K562 (cell line): ENCODE measurements around the gene GABRE. TPM values are rescaled to one million over a fixed set of nuclear protein-coding genes. Genes with fewer than 3 reads are reported as not detected.

ENCODE experiments used
- ATAC-seq: fragments of 200-7000 bp; cut with Tn5 transposase; 3 replicates; pipeline ENCODE4 v1.9.1; 2020; ENCODE audit warnings: moderate library complexity
- BruUV-seq: library from RNA; stranded (reverse); fragments of 400-500 nt; replicated peaks from 2 replicates; lab custom pipeline; 2021; lab: Mats Ljungman, UMichigan
- CTCF ChIA-PET: fragments of 300-600 bp; formaldehyde crosslinking; extraction: SDS; loops from one replicate; lab custom pipeline; 2021; ENCODE audit warnings: low intra/inter-chr PET ratio; lab: Yijun Ruan, JAX
- POLR2A ChIA-PET: fragments of 300-600, 350-650 bp; sonication (Branson Sonifier 250); formaldehyde crosslinking; extraction: SDS; loops from one replicate; lab custom pipeline; 2021; ENCODE audit warnings: antibody characterized with exemption, inconsistent platforms; lab: Yijun Ruan, JAX
- DNase-seq, 4 experiments: peaks; one replicate each; pipeline versions ENCODE4 v3.0.0 to v3.0.0-alpha.2; 2011 to 2018; ENCODE audit warnings: low spot score in 3 of 4, mixed read lengths in 3 of 4; ENCODE audit errors: extremely low read depth in 1 of 4
- FAIRE-seq: peaks from 2 replicates; lab custom pipeline; 2011; peaks lifted over from hg19 to GRCh38; lab: Jason Lieb, UNC
- H2AFZ ChIP-seq: 2 replicates; pipeline ENCODE4 v1.6.0; 2011; ENCODE audit warnings: low read depth, low read length, control low read depth, inconsistent platforms
- H3K27ac ChIP-seq: fragments of 200-600 bp; 3 replicates; pipeline ENCODE4 v1.8.0; 2011; ENCODE audit warnings: low read depth, mild to moderate bottlenecking, control low read depth, inconsistent platforms, low read length, moderate library complexity, mixed read lengths; ENCODE audit errors: extremely low read depth
- H3K27me3 ChIP-seq, 2 experiments: fragments of 300-600 bp in 1 of 2; 2 replicates in 1 of 2; 3 replicates in 1 of 2; pipeline versions ENCODE4 v1.6.0 to v1.8.0; 2011; ENCODE audit warnings: inconsistent platforms in 2 of 2, low read length in 2 of 2, mild to moderate bottlenecking in 1 of 2, mixed read lengths in 1 of 2, moderate library complexity in 1 of 2; ENCODE audit not compliant: control insufficient read depth in 2 of 2, insufficient read depth in 2 of 2
- H3K36me3 ChIP-seq: fragments of 300-600 bp; 3 replicates; pipeline ENCODE4 v1.8.0; 2011; ENCODE audit warnings: mild to moderate bottlenecking, low read length, inconsistent platforms; ENCODE audit not compliant: control insufficient read depth, insufficient read depth
- H3K4me1 ChIP-seq, 2 experiments: fragments of 200-600 bp in 1 of 2; replicated peaks in 1 of 2; 2 replicates in 1 of 2; 3 replicates in 1 of 2; pipeline versions ENCODE4 v1.5.1 to v1.8.0; 2011; ENCODE audit warnings: inconsistent platforms in 2 of 2, low read length in 2 of 2, mild to moderate bottlenecking in 1 of 2, mixed read lengths in 1 of 2, moderate library complexity in 1 of 2; ENCODE audit not compliant: control insufficient read depth in 2 of 2, insufficient read depth in 2 of 2
- H3K4me2 ChIP-seq: 2 replicates; pipeline ENCODE4 v1.6.1; 2011; ENCODE audit warnings: low read length, control low read depth, inconsistent platforms, mixed read lengths; ENCODE audit not compliant: insufficient read depth
- H3K4me3 ChIP-seq: fragments of 200-600 bp; sonication (generic), shearing (Covaris generic); 2 replicates; pipeline ENCODE4 v1.5.1; 2016; ENCODE audit warnings: control low read depth, inconsistent platforms
- H3K79me2 ChIP-seq: fragments of 200-600 bp; 3 replicates; pipeline ENCODE4 v1.8.0; 2011; ENCODE audit warnings: low read length, inconsistent platforms; ENCODE audit not compliant: control insufficient read depth, insufficient read depth
- H3K9ac ChIP-seq, 2 experiments: 2 replicates each; pipeline versions ENCODE4 v1.6.0 to v1.6.1; 2011; ENCODE audit warnings: low read depth in 2 of 2, low read length in 2 of 2, control low read depth in 1 of 2, inconsistent platforms in 1 of 2, mild to moderate bottlenecking in 1 of 2, mixed read lengths in 1 of 2; ENCODE audit not compliant: insufficient read depth in 1 of 2
- H3K9me1 ChIP-seq: one replicate; pipeline ENCODE4 v1.6.0; 2011; ENCODE audit warnings: inconsistent platforms, mild to moderate bottlenecking, low read length, moderate library complexity; ENCODE audit not compliant: control insufficient read depth, insufficient read depth
- H3K9me3 ChIP-seq: replicated peaks from 2 replicates; pipeline ENCODE4 v1.5.1; 2011; ENCODE audit warnings: low read depth, low read length, inconsistent platforms; ENCODE audit not compliant: control insufficient read depth, insufficient read depth
- H4K20me1 ChIP-seq: replicated peaks from 2 replicates; pipeline ENCODE4 v1.6.1; 2011; ENCODE audit warnings: low read length, inconsistent platforms, mixed read lengths; ENCODE audit not compliant: control insufficient read depth, insufficient read depth
- KLF1 ChIP-seq: fragments of 450-650 bp; IDR thresholded peaks from 2 replicates; pipeline ENCODE4 v1.6.1; 2016; ENCODE audit warnings: missing genetic modification characterization, missing compliant biosample characterization
- MAZ ChIP-seq, 2 experiments: fragments of 450-650 bp in 1 of 2; sonication (generic) in 1 of 2; formaldehyde crosslinking; IDR thresholded peaks in 1 of 2; conservative IDR thresholded peaks in 1 of 2; 2 replicates each; pipeline versions ENCODE4 v1.4.0 to v1.5.0; 2020; ENCODE audit warnings: mild to moderate bottlenecking in 1 of 2, missing genetic modification reagents in 1 of 2
- NFXL1 ChIP-seq: fragments of 450-650 bp; formaldehyde crosslinking; IDR thresholded peaks from 2 replicates; pipeline ENCODE4 v1.4.0; 2021; ENCODE audit warnings: mild to moderate bottlenecking
- PHB2 ChIP-seq: fragments of 450-650 bp; IDR thresholded peaks from 2 replicates; pipeline ENCODE4 v1.6.1; 2017; ENCODE audit warnings: low read depth
- POLR2H ChIP-seq: IDR thresholded peaks from 2 replicates; pipeline ENCODE4 v1.6.1; 2016; ENCODE audit warnings: missing genetic modification characterization, low read depth, mild to moderate bottlenecking, control low read depth, missing compliant biosample characterization, moderate library complexity
- SFPQ ChIP-seq: fragments of 200-400 bp; formaldehyde crosslinking; IDR thresholded peaks from 2 replicates; pipeline ENCODE4 v1.6.1; 2017; ENCODE audit warnings: mild to moderate bottlenecking, low read depth, low read length, moderate library complexity
- SMC3 ChIP-seq: conservative IDR thresholded peaks from 2 replicates; pipeline ENCODE4 v1.6.1; 2011; ENCODE audit warnings: low read depth, low read length, improper control_type of control experiment; ENCODE audit not compliant: insufficient read depth
- ZNF263 ChIP-seq: sonication (generic); formaldehyde crosslinking; IDR thresholded peaks from 2 replicates; pipeline ENCODE4 v1.8.0; 2022; ENCODE audit warnings: mild to moderate bottlenecking, missing genetic modification reagents, borderline replicate concordance
- ZNF408 ChIP-seq: fragments of 250-450 bp; sonication (Bioruptor Pico); IDR thresholded peaks from 2 replicates; pipeline ENCODE4 v1.4.0; 2020; ENCODE audit warnings: low read depth, mild to moderate bottlenecking, moderate library complexity
- WGBS: fragments of 100-300 bp; shearing (Covaris generic); methylation state at CpG from one replicate; pipeline ENCODE4 v1.1.6; 2016; ENCODE audit warnings: low coverage, mixed read lengths; ENCODE audit not compliant: insufficient coverage; ENCODE audit errors: missing lambda C conversion rate; 5-methylcytosine and 5-hydroxymethylcytosine counted together
- in situ Hi-C: fragments of 300-500 bp; cut with MboI; formaldehyde crosslinking; loops from 4 replicates; pipeline ENCODE4 v1.15.0; 2018; ENCODE audit warnings: inconsistent platforms, mixed read lengths
- intact Hi-C: fragments of 100-400 bp; cut with micrococcal nuclease; formaldehyde crosslinking; loops from 2 replicates; pipeline ENCODE4 v1.14.2; 2022
- polyA plus RNA-seq, 8 experiments: library from polyadenylated mRNA; depleted of rRNA in 4 of 8; stranded (reverse) in 5 of 8; unstranded in 3 of 8; fragments of >200 nt; fragmentation: Nextera tagmentation in 2 of 8; fragmentation: Illumina TruSeq in 1 of 8; extraction: Ambion mirVana in 2 of 8; extraction: Trizol in 1 of 8; gene quantifications; 2 replicates each; pipeline versions ENCODE4 v1.2.1 to v1.2.3, GENCODE V29; 2011 to 2014; ENCODE audit warnings: inconsistent platforms in 1 of 8, missing spikeins in 1 of 8
- total RNA-seq, 7 experiments: library from RNA; depleted of rRNA in 6 of 7; stranded (reverse); fragments of >200 nt in 6 of 7; fragmentation: Illumina TruSeq in 2 of 7; extraction: Trizol in 2 of 7; gene quantifications; 2 replicates each; pipeline versions ENCODE4 v1.2.1 to v1.2.3, GENCODE V29; 2011 to 2021; ENCODE audit warnings: low replicate concordance in 1 of 7
- TF ChIP-seq, protein P1 (sequence below): sonication (generic); formaldehyde crosslinking; IDR thresholded peaks from 2 replicates; pipeline ENCODE4 v1.8.1; 2023; ENCODE audit warnings: mild to moderate bottlenecking, missing genetic modification reagents
- TF ChIP-seq, protein P2 (sequence below): fragments of 450-650 bp; conservative IDR thresholded peaks from 2 replicates; pipeline ENCODE4 v1.6.1; 2016; ENCODE audit warnings: missing genetic modification characterization, low read depth, mild to moderate bottlenecking, missing compliant biosample characterization, moderate library complexity

GABRE gene
- total and polyA plus RNA-seq, 9 of the 15 experiments (the other 6 are each of a cell fraction or from before 2014, with no cell fraction given) = 23.1 to 456 (median 148) TPM

DNA sequence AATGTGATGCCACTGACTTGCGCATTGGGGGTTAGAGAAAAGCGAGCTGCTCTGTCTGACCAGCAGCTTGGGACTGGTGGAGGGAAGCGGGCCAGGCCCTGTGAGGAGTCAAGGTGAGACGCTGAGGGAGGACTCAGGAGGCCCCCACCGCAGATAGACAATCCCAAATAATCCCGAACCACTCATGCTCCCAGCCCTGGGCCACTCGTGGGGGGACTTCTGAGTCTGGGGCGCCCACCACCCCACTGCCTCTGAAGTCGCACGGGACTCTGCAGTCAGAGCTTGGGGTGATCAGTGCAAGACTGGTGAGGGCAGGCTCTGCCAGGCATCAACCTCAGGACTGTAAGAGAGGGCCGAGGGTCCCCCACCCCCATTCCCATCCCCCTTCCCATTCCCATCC is 54.9 kb downstream of the GABRE start:
- WGBS = 59% methylated on average over 6 of the region's 11 CpGs
- no peaks in the 10 kb centered on the region for H3K36me3 ChIP-seq
- in situ Hi-C loops = loop anchor here (10.0 kb wide), 1 partner anchor 135 kb away; no protein-coding TSS in a partner anchor
- TF ChIP-seq SMC3 = no peak
- no peak for TF ChIP-seq ZNF408 (CRISPR knock-in tag)
- no peak for TF ChIP-seq KLF1 (tag)
- no peak for TF ChIP-seq POLR2H (tag)
- TF ChIP-seq ZNF263 (CRISPR knock-in tag) = no peak
- TF ChIP-seq SFPQ = no peak
- TF ChIP-seq, protein P1, sequence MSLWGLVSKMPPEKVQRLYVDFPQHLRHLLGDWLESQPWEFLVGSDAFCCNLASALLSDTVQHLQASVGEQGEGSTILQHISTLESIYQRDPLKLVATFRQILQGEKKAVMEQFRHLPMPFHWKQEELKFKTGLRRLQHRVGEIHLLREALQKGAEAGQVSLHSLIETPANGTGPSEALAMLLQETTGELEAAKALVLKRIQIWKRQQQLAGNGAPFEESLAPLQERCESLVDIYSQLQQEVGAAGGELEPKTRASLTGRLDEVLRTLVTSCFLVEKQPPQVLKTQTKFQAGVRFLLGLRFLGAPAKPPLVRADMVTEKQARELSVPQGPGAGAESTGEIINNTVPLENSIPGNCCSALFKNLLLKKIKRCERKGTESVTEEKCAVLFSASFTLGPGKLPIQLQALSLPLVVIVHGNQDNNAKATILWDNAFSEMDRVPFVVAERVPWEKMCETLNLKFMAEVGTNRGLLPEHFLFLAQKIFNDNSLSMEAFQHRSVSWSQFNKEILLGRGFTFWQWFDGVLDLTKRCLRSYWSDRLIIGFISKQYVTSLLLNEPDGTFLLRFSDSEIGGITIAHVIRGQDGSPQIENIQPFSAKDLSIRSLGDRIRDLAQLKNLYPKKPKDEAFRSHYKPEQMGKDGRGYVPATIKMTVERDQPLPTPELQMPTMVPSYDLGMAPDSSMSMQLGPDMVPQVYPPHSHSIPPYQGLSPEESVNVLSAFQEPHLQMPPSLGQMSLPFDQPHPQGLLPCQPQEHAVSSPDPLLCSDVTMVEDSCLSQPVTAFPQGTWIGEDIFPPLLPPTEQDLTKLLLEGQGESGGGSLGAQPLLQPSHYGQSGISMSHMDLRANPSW (CRISPR knock-in tag) = no peak
- TF ChIP-seq, protein P2, sequence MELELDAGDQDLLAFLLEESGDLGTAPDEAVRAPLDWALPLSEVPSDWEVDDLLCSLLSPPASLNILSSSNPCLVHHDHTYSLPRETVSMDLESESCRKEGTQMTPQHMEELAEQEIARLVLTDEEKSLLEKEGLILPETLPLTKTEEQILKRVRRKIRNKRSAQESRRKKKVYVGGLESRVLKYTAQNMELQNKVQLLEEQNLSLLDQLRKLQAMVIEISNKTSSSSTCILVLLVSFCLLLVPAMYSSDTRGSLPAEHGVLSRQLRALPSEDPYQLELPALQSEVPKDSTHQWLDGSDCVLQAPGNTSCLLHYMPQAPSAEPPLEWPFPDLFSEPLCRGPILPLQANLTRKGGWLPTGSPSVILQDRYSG (tag) = no peak
- no peak for TF ChIP-seq PHB2
- no peak for TF ChIP-seq MAZ (CRISPR knock-in tag; conservative IDR thresholded peaks at IDR 0.05 in 1 of 2, IDR thresholded peaks at IDR 0.05 in 1 of 2)
- TF ChIP-seq NFXL1 (CRISPR knock-in tag) = no peak

More for the DNA sequence above, 54.9 kb downstream of the GABRE start:
- Histone ChIP-seq H3K27ac (no peak overlapping the region), H2AFZ (no peak overlapping the region), H3K9me1 (no peaks in the 10 kb centered on the region), H3K4me3 (no peak overlapping the region), H4K20me1 (no peaks in the 10 kb centered on the region), H3K9ac (no peak overlapping the region), H3K27me3 (no peaks in the 10 kb centered on the region), H3K4me2 (no peak overlapping the region), H3K4me1 (no peaks in the 10 kb centered on the region), H3K79me2 (no peaks in the 10 kb centered on the region), H3K9me3 (no peaks in the 10 kb centered on the region)
- no TSS peak for BruUV-seq
- intact Hi-C loops = no loop called here
- ChIA-PET CTCF (no interaction called here), POLR2A (interaction anchor here (0.7 kb wide), 1 partner anchor 54 kb away, joined by 3 read pairs; no protein-coding TSS in a partner anchor)
- no peak for FAIRE-seq
- DNase-seq = no peak
- ATAC-seq = no peak
